Sigmoid colon (tissue), 7 donors: ENCODE measurements around the gene CACNB3. TPM values are rescaled to one million over a fixed set of nuclear protein-coding genes. Genes with fewer than 3 reads are reported as not detected.
"Not testable (repeated sequence)": the region's sequence is repeated elsewhere in the genome, so short reads cannot be mapped to it uniquely, and the experiment has no call there.

Experiments
- DNase-seq: peaks from one replicate; pipeline ENCODE4 v3.0.0-alpha.2; 2019
- H3K27ac ChIP-seq, 4 donors: fragments of 200-600 bp; sonication (generic); one replicate each; pipeline ENCODE4 v1.5.1; 2016 to 2019; ENCODE audit warnings: mild to moderate bottlenecking in 1 of 4
- H3K27me3 ChIP-seq, 3 donors: fragments of 200-600 bp; sonication (generic); one replicate each; pipeline ENCODE4 v1.5.1; 2019; ENCODE audit warnings: mild to moderate bottlenecking in 1 of 3
- H3K36me3 ChIP-seq, 4 donors: fragments of 200-600 bp; sonication (generic); one replicate each; pipeline ENCODE4 v1.5.1; 2016 to 2019
- H3K4me1 ChIP-seq, 4 donors: fragments of 200-600 bp; sonication (generic); one replicate each; pipeline ENCODE4 v1.5.1; 2017 to 2019
- H3K4me3 ChIP-seq, 4 donors: fragments of 200-600 bp; sonication (generic); one replicate each; pipeline ENCODE4 v1.5.1; 2017 to 2019; ENCODE audit warnings: mild to moderate bottlenecking in 2 of 4, moderate library complexity in 1 of 4
- H3K9me3 ChIP-seq, 4 donors: fragments of 200-600 bp in 3 of 4; sonication (generic) in 3 of 4; one replicate each; pipeline versions ENCODE4 v1.5.1 to v1.6.1; 2013 to 2019
- EP300 ChIP-seq, 4 donors: sonication (generic); formaldehyde crosslinking; IDR thresholded peaks; one replicate each; pipeline ENCODE4 v1.6.1; 2017; ENCODE audit warnings: antibody characterized with exemption in 4 of 4
- POLR2A ChIP-seq, 2 donors: fragments of 450-650 bp; IDR thresholded peaks; one replicate each; pipeline ENCODE4 v1.6.1; 2016; ENCODE audit warnings: antibody characterized with exemption in 2 of 2, mild to moderate bottlenecking in 2 of 2, moderate library complexity in 2 of 2
- POLR2AphosphoS5 ChIP-seq, 4 donors: sonication (generic); formaldehyde crosslinking; IDR thresholded peaks; one replicate each; pipeline ENCODE4 v1.6.1; 2017; ENCODE audit warnings: antibody characterized with exemption in 4 of 4
- WGBS, 2 donors: extraction: QIAGEN DNeasy Blood & Tissue Kit; methylation state at CpG; one replicate each; pipeline ENCODE4 v1.1.7; 2013; 5-methylcytosine and 5-hydroxymethylcytosine counted together
- intact Hi-C: fragments of 100-400 bp; cut with DNase I; formaldehyde crosslinking; loops from one replicate; pipeline ENCODE4 v1.15.1; 2023
- polyA plus RNA-seq, 3 donors: library from polyadenylated mRNA; stranded (reverse); fragments of 200-250 nt; gene quantifications; one replicate each; pipeline ENCODE4 v1.2.3, GENCODE V29; 2013
- total RNA-seq, 4 donors: library from RNA; depleted of rRNA; stranded (reverse); fragments of >200 nt; gene quantifications; one replicate each; pipeline ENCODE4 v1.1.0, GENCODE V29; 2016
- TF ChIP-seq, protein P1 (sequence below), 4 experiments: fragments of 450-650 bp in 3 of 4; fragments of 200-600 bp in 1 of 4; IDR thresholded peaks; one replicate each; pipeline ENCODE4 v1.5.1; 2016 to 2019; ENCODE audit warnings: antibody characterized with exemption in 4 of 4, mild to moderate bottlenecking in 3 of 4, moderate library complexity in 2 of 4
- donor health status: healthy with polysubstance abuse.
- donor health status: Bipolar disorder and iron deficiency.
- donor health status: healthy.

CACNB3 gene
- total and polyA plus RNA-seq, 7 donors, result 10.7 to 32.1 (median 21.0) TPM

DNA sequence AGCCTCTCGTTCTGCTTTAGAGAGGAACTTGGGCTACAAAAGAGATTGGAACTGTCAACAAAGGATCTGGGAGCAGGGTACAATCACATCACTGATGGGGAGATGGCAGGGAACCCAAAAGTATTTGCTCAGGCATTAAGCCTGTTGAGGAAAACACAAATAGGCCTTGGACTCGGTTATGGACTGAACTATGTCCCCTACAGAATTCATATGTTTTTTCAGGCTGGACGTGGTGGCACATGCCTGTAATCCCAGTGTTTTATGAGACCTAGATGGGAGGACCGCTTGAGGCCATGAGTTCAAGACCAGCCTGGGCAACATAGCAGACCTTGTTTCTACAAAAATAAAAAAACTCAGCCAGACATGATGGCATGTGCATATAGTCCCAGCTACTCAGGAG is 19.8 kb downstream of the CACNB3 start:
- TF ChIP-seq, protein P1, sequence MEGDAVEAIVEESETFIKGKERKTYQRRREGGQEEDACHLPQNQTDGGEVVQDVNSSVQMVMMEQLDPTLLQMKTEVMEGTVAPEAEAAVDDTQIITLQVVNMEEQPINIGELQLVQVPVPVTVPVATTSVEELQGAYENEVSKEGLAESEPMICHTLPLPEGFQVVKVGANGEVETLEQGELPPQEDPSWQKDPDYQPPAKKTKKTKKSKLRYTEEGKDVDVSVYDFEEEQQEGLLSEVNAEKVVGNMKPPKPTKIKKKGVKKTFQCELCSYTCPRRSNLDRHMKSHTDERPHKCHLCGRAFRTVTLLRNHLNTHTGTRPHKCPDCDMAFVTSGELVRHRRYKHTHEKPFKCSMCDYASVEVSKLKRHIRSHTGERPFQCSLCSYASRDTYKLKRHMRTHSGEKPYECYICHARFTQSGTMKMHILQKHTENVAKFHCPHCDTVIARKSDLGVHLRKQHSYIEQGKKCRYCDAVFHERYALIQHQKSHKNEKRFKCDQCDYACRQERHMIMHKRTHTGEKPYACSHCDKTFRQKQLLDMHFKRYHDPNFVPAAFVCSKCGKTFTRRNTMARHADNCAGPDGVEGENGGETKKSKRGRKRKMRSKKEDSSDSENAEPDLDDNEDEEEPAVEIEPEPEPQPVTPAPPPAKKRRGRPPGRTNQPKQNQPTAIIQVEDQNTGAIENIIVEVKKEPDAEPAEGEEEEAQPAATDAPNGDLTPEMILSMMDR (IDR thresholded peaks at IDR 0.05), result no peak
- TF ChIP-seq POLR2A (IDR thresholded peaks at IDR 0.05) (no peak), EP300 (IDR thresholded peaks at IDR 0.05) (no peak), POLR2AphosphoS5 (IDR thresholded peaks at IDR 0.05) (no peak)
- no peak for DNase-seq
- H3K36me3 ChIP-seq, result peaks cover 50 to 84% (median 74%) of the 10 kb centered on the region in 4 donors
- 82 to 92% methylated on average over 4 of the region's 4 CpGs for WGBS, 2 donors
- H3K4me1 ChIP-seq, result no peaks in the 10 kb centered on the region
- H3K4me3 ChIP-seq, result no peak overlapping the region
- H3K27ac ChIP-seq, result no peak overlapping the region
- intact Hi-C loops, result no loop called here
- H3K27me3 ChIP-seq, result no peaks in the 10 kb centered on the region
- H3K9me3 ChIP-seq, result no peaks in the 10 kb centered on the region

DNA sequence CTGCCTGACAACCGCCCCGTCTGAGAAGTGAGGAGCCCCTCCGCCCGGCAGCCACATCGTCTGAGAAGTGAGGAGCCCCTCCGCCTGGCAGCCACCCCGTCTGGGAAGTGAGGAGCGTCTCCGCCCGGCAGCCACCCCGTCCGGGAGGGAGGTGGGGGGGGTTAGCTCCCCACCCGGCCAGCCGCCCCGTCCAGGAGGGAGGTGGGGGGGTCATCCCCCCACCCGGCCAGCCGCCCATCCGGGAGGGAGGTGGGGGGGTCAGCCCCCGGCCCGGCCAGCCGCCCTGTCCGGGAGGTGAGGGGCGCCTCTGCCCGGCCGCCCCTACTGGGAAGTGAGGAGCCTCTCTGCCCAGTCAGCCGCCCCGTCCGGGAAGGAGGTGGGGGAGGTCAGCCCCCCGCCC is 23.7 kb downstream of the CACNB3 start:
- intact Hi-C loops, H3K4me3 ChIP-seq, H3K27ac ChIP-seq, DNase-seq, H3K27me3 ChIP-seq, H3K9me3 ChIP-seq, H3K4me1 ChIP-seq: not testable (repeated sequence)
- H3K36me3 ChIP-seq, result peaks cover 50 to 82% (median 57%) of the 10 kb centered on the region in 4 donors
- 95 to 96% methylated on average over 29 of the region's 29 CpGs for WGBS, 2 donors

DNA sequence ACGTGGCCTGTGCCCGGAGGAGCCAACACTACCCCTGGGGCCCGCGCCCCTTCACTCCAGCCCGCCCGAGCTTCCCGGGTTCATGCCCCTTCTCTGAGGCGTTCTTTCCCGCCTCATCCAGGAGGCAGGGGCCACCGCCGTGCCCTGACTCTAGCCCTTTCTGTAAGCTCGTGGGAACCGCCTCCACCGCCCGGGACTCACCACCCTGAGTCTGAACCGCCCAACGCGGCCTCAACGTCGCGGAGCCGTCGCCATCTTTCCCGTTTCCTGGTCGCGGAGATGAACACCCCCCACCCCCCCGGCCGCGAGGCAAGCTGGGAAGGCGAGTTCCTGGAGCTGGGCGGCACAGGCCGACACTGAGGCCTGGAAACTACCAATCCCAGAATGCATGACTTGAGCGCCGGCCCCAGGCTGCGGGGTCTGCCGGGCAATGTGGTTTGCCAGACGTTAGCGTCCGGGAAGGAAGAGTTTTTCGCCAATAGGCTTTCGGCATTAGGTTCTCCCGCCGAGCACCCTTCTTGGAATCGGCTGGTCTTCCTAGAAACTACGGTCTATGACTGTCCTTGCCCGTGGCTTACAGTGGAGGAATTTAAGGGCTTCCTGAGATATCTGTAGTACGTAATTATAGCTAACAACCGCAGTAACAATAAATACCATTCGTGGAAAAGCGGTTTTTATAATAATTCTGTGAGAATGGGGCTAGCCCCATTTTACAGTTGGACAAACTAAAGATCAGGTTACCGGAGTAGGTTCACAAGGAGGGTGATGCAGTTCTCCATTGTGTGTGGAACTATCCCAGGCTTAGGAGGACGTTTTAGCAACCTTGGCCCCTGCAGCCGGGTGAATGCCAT is 33.8 kb downstream of the CACNB3 start, which contains the start of gene DDX23:
Gene DDX23, minus strand, starts transcription at position 281 of the 851 bp plus-strand sequence. CDS start 6,381 bp downstream, outside the sequence.
- H3K4me3 ChIP-seq, result peak within 1 kb of the TSS; percentile 64 to 92 (median 85)
- peak; percentile 97 for DNase-seq
- no peaks in the 10 kb centered on the region for H3K27me3 ChIP-seq
- H3K9me3 ChIP-seq, result no peaks in the 10 kb centered on the region
- intact Hi-C loops, result no loop called here
- peaks cover 0 to 10% (median 0%) of the 10 kb centered on the region in 4 donors for H3K36me3 ChIP-seq
- peak in 2 of 4 donors; percentile 63 to 82 for TF ChIP-seq EP300 (IDR thresholded peaks at IDR 0.05)
- TF ChIP-seq, protein P1 (IDR thresholded peaks at IDR 0.05), result no peak
- TF ChIP-seq POLR2A (IDR thresholded peaks at IDR 0.05), result no peak
- peak; percentile 23 to 87 (median 73) for TF ChIP-seq POLR2AphosphoS5 (IDR thresholded peaks at IDR 0.05)
- peak within 1 kb of the TSS; percentile 80 to 89 (median 86) for H3K27ac ChIP-seq
- WGBS, 2 donors, result 0% methylated on average over 53 of the region's 53 CpGs
- H3K4me1 ChIP-seq, result peaks cover 0 to 33% (median 24%) of the 10 kb centered on the region in 4 donors

DNA sequence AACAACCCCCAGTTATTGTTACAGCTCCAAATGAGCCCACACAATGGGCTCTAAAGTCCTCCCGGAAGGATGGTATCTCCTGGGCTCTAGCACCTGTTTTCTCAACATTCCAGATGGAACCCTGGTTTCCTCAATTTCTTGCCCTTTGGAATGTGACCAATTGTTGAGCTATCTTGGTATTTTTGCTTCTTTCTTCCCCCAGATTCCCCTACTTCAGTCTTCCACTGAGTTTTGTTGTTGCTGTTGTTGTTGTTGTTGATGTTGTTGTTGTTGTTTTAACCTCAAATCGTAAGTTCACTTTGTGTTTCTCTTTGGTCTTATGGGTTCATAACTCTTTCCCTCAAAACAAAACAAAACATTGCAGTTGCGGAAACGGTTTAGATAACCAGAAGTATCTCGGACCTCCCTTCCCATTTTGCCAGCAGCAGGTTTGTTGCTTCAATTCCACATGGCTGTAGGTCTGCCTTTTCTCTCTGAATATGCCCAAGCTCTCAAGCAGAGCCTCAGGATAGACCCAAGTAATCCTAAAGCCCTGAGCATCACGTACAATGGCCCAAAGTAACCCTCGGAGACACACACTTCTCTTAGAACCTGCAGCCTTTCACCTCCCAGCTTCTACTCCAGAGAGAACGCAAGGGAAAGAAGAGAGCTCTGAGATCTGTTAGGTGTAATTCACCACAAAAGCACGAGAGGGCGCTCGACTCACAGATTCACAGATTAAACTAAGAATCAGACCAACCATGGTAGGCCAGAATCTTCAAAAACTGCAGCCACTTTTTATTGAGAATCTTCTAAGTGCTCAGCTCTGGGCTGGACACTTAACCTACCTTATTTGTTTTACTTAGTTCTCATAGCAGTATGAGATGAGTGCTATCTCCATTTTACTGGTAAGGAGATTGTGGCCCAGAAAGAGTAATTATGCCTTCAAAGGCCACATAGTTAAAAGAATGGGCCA is 34.7 kb downstream of the CACNB3 start:
- Histone ChIP-seq H3K36me3 (peaks cover 0 to 10% (median 0%) of the 10 kb centered on the region in 4 donors), H3K4me1 (peaks cover 0 to 33% (median 24%) of the 10 kb centered on the region in 4 donors), H3K4me3 (peak overlapping the region; percentile 22 to 92 (median 85)), H3K27ac (peak overlapping the region; percentile 80 to 89 (median 86)), H3K9me3 (no peaks in the 10 kb centered on the region), H3K27me3 (no peaks in the 10 kb centered on the region)
- no peak for TF ChIP-seq POLR2AphosphoS5 (IDR thresholded peaks at IDR 0.05)
- no peak for TF ChIP-seq EP300 (IDR thresholded peaks at IDR 0.05)
- TF ChIP-seq, protein P1 (IDR thresholded peaks at IDR 0.05), result peak; percentile 81 to 92 (median 90)
- no peak for TF ChIP-seq POLR2A (IDR thresholded peaks at IDR 0.05)
- intact Hi-C loops, result loop anchor here (1.0 kb wide), 2 partner anchors 37 to 83 kb away; no protein-coding TSS in a partner anchor
- peak; percentile 94 for DNase-seq
- 1% methylated on average over 11 of the region's 11 CpGs for WGBS, 2 donors
